ENCODE results near the gene CHRM4.

CHRM4 gene

GRCh38 chr11:46367244-46367915, 24.2 kb downstream of the CHRM4 start:
- no peak for DNase-seq (ENCODE audit: low read depth)
- peak; percentile 87 for TF ChIP-seq CTCF (IDR thresholded peaks at IDR 0.05; ENCODE audit: low read depth, low read length, missing control alignments)
- no peak overlapping the region for H3K4me3 ChIP-seq (ENCODE audit: low read depth, low read length)

- H3K4me3 ChIP-seq (ENCODE audit: low read depth, low read length), result no peak overlapping the region
- no peak for TF ChIP-seq CTCF (IDR thresholded peaks at IDR 0.05; ENCODE audit: low read depth, low read length, missing control alignments)
- DNase-seq (ENCODE audit: low read depth), result no peak
These were observed 24.9 kb downstream of the CHRM4 start for GRCh38 chr11:46366661-46367161.

GRCh38 chr11:46366260-46366659, 25.3 kb downstream of the CHRM4 start:
- no peak for TF ChIP-seq CTCF (IDR thresholded peaks at IDR 0.05; ENCODE audit: low read depth, low read length, missing control alignments)
- H3K4me3 ChIP-seq (ENCODE audit: low read depth, low read length), result no peak overlapping the region
- DNase-seq (ENCODE audit: low read depth), result no peak

- H3K4me3 ChIP-seq (ENCODE audit: low read depth, low read length), result no peak overlapping the region
- TF ChIP-seq CTCF (IDR thresholded peaks at IDR 0.05; ENCODE audit: low read depth, low read length, missing control alignments), result no peak
- no peak for DNase-seq (ENCODE audit: low read depth)
These were observed 26.8 kb downstream of the CHRM4 start for GRCh38 chr11:46364791-46365190.

- no peak for DNase-seq (ENCODE audit: low read depth)
- TF ChIP-seq CTCF (IDR thresholded peaks at IDR 0.05; ENCODE audit: low read depth, low read length, missing control alignments), result no peak
- no peak overlapping the region for H3K4me3 ChIP-seq (ENCODE audit: low read depth, low read length)
These were observed 27.5 kb downstream of the CHRM4 start for GRCh38 chr11:46364056-46364455.

- no peak for TF ChIP-seq CTCF (IDR thresholded peaks at IDR 0.05; ENCODE audit: low read depth, low read length, missing control alignments)
- no peak overlapping the region for H3K4me3 ChIP-seq (ENCODE audit: low read depth, low read length)
- DNase-seq (ENCODE audit: low read depth), result no peak
These were observed 28.0 kb downstream of the CHRM4 start for GRCh38 chr11:46363455-46364005.

- no peak overlapping the region for H3K4me3 ChIP-seq (ENCODE audit: low read depth, low read length)
- DNase-seq (ENCODE audit: low read depth), result no peak
- no peak for TF ChIP-seq CTCF (IDR thresholded peaks at IDR 0.05; ENCODE audit: low read depth, low read length, missing control alignments)
These were observed 28.6 kb downstream of the CHRM4 start for GRCh38 chr11:46363031-46363407.
